GM21515 (cell line): ENCODE measurements around the gene SEC14L5.
A peak's percentile ranks its signal among the peaks of the same experiment; 100 is the strongest.

ENCODE experiments used
- ATAC-seq: cut with Tn5 transposase; IDR thresholded peaks from one replicate; pipeline ENCODE4 v1.9.1; 2021; ENCODE audit not compliant: unreplicated experiment

SEC14L5 gene

GRCh38 chr16:4957720-4958509 lies at the start of gene SEC14L5:
Gene SEC14L5 (plus strand): TSS chr16:4958330. CDS start chr16:4959324, 994 bp downstream.
- peak; percentile 65 for ATAC-seq

DNA sequence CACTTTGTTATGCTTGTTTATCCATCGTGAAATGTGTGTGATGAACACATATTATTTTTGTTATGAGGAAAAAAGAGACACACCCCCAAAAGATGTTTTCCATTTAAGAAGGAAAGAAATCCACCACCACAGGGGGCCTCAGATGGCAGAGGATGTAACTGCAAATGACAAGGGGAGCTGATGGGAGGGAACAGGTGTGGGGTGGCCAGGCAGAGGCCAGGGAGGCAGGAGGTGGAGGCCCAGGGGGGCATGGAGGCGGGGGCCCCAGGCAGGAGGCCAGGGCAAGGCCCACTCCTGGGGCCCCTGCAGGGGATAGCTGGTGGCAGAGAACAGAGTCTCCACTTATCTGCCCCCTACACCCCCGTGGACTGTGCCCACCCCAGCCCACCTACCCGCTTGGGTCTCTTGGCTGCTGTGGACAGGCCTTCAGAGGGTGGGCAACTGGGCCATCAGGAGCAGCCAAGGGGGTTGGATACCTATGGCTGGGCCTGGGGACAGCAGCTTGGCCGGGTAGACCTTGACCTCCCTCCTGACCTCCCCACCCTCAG lies 49.2 kb upstream of the SEC14L5 start:
- no peak for ATAC-seq

DNA sequence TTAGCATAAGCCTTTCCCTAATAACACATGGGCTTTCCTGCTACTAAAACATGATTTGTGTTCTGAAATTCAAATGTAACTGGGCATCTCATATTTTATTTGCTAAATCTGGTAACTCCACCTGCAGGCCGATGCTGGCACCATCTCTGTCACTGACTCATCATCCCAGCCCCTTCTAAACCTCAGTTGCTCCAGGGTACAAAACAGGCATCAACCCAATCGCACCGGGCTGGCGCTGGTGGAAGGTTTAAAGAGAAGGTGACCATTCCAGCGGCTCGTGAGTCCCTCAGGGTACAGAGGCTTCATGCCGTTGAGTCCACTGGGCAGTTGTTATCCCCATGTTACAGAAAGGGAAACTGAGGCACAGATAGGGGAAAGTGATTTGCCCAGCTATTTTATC lies 48.3 kb upstream of the SEC14L5 start:
- no peak for ATAC-seq

DNA sequence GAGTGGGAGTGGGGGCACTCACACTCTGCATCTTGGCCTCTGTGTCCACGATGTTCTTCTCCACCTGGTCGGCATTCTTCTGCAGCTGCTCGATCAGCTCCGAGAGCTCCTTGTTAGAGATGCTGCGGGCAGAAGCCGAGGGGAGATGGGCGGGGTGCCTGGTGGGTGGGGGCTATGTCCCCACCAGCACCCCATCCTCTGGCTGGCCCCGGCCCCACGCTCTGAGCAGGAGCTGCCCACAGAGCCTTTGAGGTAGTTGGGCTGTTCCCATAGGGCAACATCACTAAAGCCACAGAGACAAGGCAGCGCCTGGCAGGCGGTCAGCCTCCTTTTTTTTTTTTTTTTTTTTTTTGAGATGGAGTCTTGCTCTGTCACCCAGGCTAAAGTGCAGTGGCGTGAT lies 47.3 kb upstream of the SEC14L5 start:
- ATAC-seq = no peak

DNA sequence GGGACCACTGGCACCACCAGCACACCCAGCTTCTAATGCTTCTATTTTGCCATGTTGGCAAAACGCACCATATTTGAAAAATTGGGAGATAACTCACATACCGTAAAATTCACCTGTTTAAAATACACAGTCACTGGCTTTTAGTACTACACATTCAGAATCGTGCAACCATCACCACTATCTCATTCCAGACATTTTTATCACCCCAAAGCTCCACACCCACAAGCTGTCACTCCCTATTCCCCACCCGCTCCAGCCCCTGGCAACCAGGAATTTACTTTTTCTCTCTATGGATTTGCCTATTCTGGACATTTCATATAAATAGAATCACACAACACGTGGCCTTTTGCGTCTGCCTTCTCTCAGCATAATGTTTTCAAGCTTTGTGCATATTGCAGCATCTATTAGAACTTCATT lies 46.2 kb upstream of the SEC14L5 start:
- no peak for ATAC-seq

GRCh38 chr16:4913130-4913773 lies 44.9 kb upstream of the SEC14L5 start:
- ATAC-seq = no peak

GRCh38 chr16:4913774-4914525 lies 44.2 kb upstream of the SEC14L5 start:
- no peak for ATAC-seq

DNA sequence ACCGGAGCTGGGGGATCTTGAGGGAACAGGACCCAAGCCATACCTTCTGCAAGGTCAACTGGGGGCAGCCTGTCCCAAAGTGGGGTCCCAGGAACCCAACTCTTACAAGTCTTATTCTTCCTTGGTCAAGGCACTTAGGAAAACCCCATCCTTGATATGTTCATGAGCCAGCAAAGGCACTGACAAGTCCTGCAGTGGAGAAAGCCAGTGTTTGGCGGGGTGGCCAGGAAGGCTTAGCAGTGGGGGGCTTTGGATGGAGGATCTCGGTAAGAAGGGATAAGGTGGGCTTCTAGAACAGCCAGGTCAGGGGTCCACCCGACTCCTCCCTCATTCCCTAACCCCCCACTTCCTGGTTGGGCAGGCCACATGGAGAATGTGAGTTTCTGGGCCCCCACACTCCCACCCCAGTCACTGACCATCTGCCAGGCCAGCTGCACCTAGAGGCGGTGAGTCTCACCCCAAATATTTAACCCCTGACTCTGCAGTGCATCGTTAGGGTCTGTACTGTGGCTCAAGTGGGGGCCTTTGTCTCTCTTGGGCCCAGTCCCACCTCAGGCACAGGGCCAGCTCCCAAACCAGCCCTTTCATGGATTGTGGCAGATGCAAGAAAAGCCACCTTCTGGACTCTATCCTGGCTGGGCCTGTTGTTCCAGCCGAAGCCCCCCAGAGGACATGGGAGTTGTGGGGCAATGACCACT lies 43.5 kb upstream of the SEC14L5 start:
- no peak for ATAC-seq

DNA sequence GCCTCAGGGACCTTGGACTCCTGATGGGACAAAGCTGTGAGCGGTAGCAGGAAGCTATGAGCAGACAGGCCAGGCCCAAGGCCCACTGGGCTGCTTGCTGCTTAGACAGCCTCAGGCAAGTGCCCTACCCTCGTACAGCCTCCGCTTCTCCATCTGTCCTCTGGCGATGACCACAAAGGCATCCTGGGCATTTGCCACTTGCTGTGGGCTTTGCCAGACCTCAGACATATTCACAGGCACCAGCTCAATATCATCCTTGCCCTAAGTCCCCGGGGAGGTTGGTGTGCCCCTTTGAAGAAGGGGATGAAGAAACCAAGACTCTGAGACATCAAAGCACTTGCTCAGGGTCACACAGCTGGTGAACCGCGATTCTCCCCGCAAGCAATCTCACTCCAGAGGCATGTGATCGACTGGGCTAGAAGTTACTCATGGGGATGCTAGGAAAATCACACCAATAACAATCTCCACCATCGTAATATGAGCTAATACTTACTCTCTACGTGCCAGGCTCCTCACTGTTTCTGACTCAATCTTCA lies 42.8 kb upstream of the SEC14L5 start:
- no peak for ATAC-seq

GRCh38 chr16:4917117-4917516 lies 41.0 kb upstream of the SEC14L5 start:
- no peak for ATAC-seq

- ATAC-seq = no peak
Observed at GRCh38 chr16:4918781-4919251, 39.3 kb upstream of the SEC14L5 start.

DNA sequence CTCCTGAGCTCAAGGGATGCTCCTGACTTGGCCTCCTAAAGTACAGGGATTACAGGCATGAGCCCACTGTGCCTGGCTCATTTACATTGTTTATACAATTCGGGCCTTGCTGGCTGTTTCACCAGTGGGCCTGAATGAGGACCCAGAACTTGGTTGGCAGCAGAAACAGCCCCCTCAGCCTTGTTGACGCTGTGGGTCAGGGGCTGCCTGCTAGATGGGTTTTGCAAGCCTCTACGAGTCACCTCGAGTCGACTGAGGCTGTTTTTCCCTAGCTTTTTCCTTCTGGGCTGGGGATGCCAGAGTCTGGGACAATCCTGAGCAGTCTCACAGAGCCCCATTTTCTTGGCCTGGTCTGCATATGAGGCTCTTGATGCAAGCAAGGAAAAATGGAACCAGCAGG lies 37.3 kb upstream of the SEC14L5 start:
- ATAC-seq = no peak

GRCh38 chr16:4922721-4923342 lies 35.3 kb upstream of the SEC14L5 start:
- no peak for ATAC-seq

- ATAC-seq = no peak
Observed at GRCh38 chr16:4923853-4924252, 34.3 kb upstream of the SEC14L5 start.

- ATAC-seq = no peak
Observed at GRCh38 chr16:4924593-4925292, 33.4 kb upstream of the SEC14L5 start.

DNA sequence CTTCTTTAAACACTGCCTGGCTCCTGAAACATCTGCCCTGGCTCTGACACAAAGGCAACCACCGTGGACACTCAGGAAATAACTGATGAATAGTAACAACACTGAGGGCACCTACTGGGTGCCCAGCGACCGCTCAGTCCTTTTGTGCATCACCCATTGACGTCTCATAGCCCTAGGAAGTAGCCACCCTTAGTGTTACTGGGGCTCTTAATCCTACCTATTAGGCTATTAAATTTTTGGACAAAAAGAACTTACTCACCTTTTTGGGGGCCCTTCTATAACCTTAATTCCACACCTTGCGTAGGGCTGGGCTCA lies 32.9 kb upstream of the SEC14L5 start:
- ATAC-seq = no peak

DNA sequence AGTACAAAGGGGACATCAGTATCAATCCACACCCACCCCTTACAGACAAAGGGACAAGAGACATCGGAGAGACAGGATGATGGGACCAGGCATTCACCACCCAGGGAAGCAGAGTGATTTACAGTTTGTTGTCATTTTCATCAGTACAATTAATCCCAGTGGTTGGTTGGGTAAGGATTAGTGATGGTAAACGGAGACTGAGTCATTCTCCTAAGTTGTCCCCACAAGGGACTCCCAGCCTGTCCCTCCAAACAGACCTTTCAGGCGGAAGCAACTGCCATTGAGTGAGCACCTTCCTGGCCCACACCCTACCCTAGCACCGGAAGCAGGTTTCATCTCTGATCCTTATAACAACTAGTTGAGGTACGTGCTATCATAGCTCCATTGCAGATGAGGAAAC lies 32.3 kb upstream of the SEC14L5 start:
- ATAC-seq = no peak

- no peak for ATAC-seq
Observed at GRCh38 chr16:4926928-4927327, 31.2 kb upstream of the SEC14L5 start.

DNA sequence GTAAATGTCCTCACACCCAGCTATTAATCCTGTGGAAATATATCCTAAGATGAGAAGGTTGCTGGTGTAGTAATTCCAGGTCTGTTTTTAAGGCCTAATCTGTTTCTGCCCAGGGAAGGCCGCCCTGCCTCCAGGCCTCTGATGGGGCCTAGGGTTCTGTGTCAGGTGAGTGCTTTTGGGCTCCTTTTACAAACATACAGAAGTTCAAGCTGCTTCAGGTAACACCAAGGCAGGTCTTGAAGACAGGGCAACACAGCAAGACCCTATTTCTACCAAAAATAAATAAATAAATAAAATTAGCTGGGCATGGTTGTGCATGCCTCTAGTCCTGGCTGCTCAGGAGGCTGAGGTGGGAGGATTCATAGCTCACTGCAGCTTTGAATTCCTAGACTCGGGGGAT lies 30.5 kb upstream of the SEC14L5 start:
- no peak for ATAC-seq

DNA sequence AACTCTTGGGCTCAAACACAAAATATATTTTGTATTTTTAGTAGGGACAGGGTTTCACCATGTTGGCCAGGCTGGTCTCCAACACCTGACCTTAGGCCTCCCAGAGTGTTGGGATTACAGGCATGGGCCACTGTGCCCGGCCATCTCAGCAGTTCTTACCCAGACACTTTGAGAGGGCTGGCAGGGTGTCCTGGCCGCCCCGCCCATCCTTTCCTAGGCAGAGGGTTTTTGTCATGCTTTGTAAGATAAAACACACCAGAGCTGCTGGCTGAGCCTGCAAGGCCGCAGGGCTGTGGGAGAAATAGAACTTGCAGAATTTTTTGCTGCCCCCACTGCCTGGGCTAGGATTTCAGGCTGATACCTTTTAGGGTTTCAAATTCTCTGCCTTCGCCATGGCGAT lies 29.9 kb upstream of the SEC14L5 start:
- ATAC-seq = no peak
